ENCODE data around the gene PIM2.

The PIM2 gene

DNA sequence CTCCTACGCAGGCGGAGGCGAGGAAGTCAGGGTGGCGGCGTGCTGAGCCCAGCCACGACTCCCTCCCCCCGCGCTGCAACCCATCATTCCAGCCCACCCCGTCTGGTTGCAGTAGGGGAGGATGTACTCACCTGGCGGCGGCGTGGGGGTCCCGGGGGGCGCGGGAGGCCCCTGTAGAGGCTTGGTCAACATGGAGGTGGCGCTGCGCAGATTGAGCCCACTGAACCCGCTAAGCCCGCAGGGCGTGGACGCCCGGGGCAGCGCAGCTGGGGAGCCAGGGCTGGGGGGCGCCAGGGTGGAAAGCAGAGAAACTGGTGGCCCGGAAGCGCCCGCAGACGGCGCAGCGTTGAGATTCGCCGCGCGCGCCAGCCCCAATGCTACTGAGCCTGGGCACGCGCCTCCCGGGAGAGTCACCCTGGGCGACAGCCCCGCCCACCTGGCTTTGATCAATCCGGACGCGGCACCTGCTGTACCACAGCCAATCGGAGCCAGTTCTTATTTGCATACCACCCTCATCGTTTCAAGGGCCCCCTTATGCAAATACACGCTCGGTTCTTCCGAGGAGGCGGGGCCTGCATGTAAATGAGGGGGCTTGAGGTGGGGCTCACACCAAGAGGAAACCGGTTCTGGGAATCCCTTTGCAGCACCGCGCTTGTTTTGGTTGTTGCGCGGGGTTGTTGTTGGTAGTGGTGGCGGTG lies at the start of gene PIM2:
Gene PIM2, minus strand, starts transcription at position 382 of the 698 bp plus-strand sequence. Its CDS starts 190 bp downstream, at position 192.
- peak; percentile 95 for DNase-seq (ENCODE audit: low spot score)

DNA sequence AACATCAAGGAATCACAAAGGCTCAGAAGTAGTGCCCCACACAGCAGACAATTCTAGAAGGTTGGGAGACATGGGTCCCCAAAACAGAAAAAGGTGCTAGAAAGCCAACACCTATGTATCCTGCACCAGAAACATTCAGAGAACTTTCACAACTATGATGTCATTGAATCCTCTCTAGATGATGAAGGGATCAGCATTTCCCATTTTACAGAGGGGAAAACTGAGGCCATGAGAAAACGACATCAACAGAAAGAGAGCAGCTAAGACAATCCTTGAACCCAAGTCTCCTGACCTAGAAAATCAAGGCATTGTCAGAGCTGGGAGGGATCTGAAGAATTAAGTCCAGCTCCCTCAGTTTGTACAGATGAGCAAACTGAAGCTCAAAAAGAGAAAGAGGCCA lies 49.6 kb upstream of the PIM2 start:
- DNase-seq (ENCODE audit: low spot score), result no peak

- DNase-seq (ENCODE audit: low spot score), result no peak
These were observed 48.2 kb upstream of the PIM2 start for GRCh38 chrX:48966796-48967579.

DNA sequence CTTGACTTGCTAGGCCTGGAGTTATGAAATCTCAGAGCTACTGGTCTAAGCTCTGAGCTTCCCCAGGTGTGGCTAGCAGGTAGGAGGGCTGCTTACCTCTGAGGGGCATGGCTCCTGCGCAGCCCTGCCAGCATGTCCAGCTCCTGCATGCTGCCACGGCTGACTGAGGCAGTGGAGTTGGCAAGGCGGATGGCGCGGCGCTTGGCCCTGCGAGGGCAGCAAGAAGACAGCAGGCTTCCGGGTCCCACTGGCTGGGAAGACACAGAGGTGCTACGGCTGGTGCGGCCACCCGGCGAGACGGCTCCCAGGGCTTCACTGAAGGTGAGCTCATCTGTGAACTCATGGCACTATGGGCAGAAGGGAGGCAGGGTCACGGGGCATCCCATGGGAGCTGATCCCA lies 47.1 kb upstream of the PIM2 start:
- DNase-seq (ENCODE audit: low spot score), result no peak

DNA sequence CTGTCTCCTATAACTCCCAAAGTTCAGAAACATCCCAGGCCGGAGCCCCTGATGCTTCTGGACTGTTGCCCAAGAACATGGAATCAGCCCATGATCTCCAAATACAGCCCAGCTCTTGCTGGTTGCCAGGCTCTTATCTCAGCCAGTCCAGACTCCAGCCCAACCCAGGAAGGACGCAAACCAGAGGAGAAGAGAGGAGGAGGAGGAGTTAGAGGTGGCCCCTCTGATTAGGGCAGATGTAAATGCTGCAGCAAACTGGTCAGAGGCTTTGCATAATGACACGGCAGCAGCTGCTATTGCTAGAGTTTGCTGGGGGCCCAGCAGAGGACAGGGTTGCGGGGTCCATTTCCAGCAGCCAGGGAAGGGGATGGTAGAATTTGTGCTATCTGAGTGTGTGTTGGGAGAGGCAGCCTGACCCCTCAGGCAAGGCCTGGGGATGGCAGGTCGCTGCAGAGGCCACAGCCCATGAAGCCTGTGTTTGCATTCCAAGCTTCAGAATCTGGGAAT lies 42.8 kb upstream of the PIM2 start:
- DNase-seq (ENCODE audit: low spot score), result no peak

GRCh38 chrX:48960291-48960690 lies 41.5 kb upstream of the PIM2 start:
- no peak for DNase-seq (ENCODE audit: low spot score)

DNA sequence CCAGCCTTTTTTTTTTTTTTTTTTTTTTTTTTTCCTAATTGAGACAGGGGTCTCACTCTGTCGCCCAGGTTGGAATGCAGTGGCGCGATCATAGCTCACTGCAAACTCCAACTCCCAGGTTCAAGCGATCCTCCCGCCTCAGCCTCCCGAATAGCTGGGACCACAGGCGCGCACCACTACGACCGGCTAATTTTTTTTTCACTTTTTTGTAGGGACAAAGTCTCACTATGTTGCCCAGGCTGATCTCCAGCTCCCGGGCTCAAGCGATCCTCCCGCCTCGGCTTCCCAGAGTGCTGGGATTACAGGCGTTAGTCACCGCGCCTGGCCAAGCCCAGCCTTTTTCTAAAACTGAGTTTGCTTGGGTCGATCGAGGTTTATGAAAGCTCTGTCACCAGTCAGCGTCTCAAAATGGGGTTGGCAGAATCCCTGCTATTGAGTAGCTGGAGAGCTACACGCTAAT lies 39.8 kb upstream of the PIM2 start:
- DNase-seq (ENCODE audit: low spot score), result no peak

- peak; percentile 95 for DNase-seq (ENCODE audit: low spot score)
These were observed 39.2 kb upstream of the PIM2 start for GRCh38 chrX:48957827-48958634.

GRCh38 chrX:48957477-48957826 lies 38.6 kb upstream of the PIM2 start, which contains the start of gene OTUD5:
OTUD5 (minus strand) TSS chrX:48957607; CDS start chrX:48957570, 37 bp downstream.
- DNase-seq (ENCODE audit: low spot score), result peak; percentile 80

GRCh38 chrX:48956728-48957414 lies 38.0 kb upstream of the PIM2 start:
- DNase-seq (ENCODE audit: low spot score), result peak; percentile 31

GRCh38 chrX:48948589-48948988 lies 29.8 kb upstream of the PIM2 start:
- no peak for DNase-seq (ENCODE audit: low spot score)

GRCh38 chrX:48945517-48946348 lies 26.9 kb upstream of the PIM2 start:
- peak; percentile 51 for DNase-seq (ENCODE audit: low spot score)

DNA sequence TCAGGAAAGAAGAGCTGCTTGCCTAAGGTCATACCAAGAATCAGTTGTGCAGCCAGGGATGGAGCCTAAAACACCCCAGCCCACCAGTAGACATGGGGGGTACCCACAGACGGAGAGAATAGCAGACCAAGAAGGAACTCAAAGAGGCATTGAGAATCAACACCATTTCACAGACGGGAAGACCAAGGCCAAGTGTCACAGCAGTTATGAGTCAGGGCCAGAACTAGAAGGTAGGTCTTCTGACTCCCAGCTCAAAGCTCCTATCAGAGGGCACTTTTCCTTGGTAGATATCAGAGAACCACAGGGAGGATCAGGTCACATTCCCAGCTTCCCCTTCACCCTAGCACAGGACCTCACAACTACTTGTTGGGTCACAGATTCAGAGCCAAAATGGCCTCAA lies 24.1 kb upstream of the PIM2 start:
- DNase-seq (ENCODE audit: low spot score), result no peak

GRCh38 chrX:48940404-48940955 lies 21.7 kb upstream of the PIM2 start:
- no peak for DNase-seq (ENCODE audit: low spot score)

DNA sequence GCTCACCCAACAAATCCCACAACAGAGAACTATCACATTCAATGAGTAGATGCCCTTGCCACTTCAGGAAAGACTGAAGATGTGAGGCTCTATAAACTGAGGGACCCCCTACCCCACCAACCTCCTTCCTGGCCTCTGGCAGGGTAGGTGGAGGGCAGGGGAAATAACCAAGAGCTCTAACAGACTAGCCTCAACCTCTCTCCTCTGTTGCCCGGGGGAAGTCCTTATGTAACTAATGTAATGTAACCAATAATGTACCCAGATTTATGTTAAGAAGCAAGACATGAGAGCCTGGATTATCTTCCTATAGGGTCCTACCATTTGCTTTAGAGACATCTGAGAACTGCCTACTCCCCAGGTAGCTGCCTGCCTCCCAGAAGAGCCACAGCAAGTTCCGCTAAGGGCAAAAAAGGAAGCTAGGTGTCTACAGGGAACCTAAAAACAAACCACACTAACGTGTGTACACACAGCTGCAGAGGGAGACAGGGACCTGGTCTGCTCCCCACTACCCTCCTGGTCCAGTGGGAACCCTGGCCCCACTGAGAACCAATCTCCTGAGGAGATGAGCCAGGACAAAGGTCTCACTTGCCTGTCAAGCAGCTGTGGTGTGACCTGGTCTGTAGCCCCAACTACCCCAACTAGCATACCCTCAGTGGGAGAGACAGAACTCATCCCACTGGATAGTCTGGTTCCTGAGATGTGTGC lies 20.9 kb upstream of the PIM2 start:
- peak; percentile 39 for DNase-seq (ENCODE audit: low spot score)

DNA sequence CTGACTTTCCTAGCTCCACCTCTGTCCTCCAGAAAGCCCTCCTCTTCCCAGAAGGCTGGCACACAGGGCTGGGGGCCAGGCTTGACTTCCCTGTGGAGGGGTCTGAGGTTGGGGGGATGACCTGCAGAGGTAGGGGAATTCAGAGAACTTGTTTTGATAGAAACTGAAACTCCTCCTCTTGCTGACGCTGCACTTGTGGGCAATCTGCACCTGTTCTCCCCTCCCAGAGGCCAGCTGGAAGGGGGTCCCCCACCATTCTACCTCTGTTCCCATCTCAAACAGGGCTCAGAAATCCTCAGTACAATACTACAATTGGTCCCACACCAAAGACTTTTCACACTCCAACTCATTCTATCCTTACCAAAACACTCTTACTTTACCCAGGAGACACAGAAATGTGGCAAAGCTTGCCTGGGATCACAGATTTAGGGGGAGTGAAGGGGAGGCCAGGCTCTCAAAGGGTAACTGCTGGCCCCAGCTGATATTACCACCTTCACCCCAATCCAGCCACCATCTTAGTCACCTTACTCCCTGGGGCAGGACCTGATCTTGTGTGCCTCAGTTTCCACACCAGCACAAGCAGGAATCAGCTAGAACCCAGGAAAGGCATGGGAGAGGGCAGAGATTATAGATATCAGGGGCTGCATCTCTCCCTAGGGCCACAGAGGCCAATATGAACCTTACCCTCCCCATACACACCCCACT lies 20.0 kb upstream of the PIM2 start:
- DNase-seq (ENCODE audit: low spot score), result peak; percentile 78

- peak; percentile 90 for DNase-seq (ENCODE audit: low spot score)
These were observed 18.5 kb upstream of the PIM2 start for GRCh38 chrX:48937054-48937907.

- no peak for DNase-seq (ENCODE audit: low spot score)
These were observed 17.7 kb upstream of the PIM2 start for GRCh38 chrX:48936429-48937053.
